Measurements from ENCODE around the gene FBXL17.
"Not testable (repeated sequence)": the region's sequence is repeated elsewhere in the genome, so short reads cannot be mapped to it uniquely, and the experiment has no call there.

FBXL17 gene

DNA sequence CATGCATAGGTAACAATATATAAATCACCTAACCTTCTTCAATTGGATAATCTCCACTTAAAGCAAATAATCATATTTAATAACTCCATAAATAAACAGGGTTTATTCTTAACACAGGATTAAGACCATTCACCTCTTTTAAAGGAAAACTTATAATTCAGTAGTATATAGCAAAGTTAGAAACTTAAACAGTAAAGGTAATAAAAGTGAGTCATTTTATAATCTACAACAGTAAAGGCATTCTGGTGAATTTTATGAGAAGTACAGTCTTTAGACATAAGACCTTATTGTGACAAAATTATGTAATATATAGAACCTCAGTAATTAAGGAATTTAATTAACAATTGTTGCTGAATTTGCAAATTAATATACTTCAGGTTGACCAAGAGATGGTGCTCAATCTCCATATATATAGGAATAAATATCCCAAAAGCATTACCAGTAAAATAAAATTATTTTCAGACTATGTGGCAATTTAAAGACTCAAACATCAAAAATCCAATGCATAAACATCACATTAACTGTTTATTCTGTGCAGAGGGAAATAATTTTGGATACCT, 84.8 kb downstream of the FBXL17 start:
- no peak for DNase-seq

DNA sequence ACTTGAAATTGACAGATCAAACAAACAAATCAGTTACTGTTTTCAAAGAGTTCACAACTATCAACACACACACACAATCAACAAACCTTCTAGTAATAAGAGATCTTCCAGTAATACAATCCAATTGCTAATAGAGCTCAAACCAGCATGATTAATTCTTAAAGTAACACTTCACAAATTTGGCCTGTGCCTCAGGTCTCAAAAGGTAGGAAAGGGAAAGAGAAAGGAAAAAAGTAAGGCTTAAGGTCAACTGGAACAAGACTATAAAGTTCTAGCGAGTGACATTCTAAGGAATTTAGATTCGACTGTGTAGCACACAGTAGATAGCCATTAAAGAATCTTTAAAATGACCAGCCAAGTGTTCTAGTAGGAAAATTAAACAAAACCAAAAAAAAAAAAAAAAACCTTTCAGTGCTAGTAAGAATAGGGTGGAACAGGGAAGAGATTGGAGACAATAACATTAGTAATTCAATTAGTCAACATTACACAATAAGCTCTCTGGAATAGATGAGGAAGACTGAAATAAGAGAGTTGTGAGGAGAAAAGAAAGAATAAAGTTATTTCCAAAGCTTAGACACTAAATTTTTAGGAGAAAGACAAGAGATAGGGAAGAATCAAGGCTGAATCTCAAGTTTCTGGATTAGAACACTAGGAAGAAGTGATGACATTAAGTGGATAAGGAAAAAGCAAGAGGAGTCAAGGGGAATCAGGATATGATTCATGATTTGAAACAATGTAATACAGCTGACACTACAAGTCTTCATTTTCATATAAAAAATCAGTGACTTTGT, 86.1 kb downstream of the FBXL17 start:
- DNase-seq, result no peak

DNA sequence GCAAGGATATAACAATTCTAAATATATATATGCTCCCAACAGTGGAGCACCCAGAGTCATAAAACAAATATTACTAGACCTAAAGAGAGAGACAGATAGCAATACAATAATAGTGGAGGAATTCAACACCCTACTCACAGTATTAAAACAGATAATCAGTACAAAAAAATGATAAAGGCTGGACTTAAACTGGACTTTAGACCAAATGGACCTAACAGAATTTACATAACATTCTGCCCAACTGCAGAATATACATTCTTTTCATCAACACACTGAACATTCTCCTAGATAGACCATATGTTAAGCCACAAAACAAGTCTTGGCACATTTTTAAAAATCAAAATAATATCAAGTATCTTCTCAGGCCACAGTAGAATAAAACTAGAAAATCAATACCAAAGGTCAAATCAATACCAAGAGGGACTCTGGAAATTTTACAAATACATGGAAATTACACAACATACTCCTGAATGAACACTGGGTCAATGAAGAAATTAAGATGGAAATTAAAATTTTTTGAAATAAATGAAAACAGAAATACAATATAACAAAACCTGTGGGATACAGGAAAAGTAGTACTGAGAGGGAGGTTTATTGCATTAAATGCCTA, 100.8 kb downstream of the FBXL17 start:
- DNase-seq, result no peak

DNA sequence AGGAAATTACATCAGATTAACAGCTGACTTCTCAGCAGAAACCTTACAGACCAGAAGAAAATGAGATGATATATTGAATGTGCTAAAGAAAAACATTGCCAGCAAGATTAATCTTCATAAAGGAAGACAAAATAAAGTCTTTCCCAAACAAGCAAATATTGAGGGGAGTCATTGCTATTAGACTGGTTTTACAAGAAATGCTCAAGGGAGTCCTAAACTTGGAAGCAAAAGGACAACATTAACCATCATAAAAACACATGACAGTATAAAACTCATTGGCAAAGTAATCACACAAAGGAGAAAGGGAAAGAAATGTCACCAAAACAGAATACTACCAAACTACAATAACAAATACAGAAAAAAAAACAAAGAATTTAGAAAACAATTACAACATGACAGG, 101.7 kb downstream of the FBXL17 start:
- no peak for DNase-seq

DNA sequence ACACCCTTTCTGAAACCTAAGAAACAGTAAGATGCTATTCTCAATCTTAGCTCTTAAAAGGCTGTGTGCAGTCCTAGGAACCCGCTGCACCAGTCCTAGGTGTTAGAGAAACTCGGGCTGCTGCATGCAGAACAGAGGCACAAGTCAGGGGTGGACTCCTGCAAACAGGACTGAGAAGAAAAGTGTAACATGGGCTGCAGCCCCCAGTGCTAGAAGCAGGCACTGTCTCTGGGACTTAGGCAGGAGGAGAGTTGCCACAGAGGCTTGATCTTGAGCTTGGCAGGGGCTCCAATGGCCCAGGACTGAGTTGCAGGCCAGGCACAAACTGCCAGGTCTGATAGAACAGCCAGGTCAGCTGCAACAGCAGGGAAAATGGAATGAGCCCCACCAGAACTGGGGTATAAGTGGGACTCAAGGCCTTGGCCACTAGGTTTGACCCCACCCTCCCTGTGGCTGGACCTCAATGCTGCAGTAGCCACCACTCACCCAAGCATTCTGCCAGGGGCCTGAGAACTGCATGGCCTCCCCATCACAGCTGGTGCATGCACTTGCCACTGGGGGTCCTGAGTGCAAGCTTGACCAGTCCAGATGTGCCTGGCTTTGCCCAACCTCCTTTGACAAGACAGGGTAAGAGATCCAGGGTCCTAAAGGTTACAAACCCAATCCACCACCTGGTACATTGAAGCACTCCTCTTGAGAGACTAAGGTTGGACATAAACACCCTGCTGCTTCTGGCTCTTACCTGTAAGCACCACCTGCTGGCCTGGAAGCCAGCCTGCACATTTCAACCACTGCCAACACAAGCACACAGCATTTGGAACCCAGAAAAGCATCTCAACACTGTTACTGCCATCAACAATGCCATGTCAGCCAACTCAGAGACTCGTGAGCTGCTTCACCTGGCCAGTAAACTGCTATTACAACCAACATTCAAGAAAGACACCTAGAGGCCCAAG, 103.3 kb downstream of the FBXL17 start:
- DNase-seq, result no peak

DNA sequence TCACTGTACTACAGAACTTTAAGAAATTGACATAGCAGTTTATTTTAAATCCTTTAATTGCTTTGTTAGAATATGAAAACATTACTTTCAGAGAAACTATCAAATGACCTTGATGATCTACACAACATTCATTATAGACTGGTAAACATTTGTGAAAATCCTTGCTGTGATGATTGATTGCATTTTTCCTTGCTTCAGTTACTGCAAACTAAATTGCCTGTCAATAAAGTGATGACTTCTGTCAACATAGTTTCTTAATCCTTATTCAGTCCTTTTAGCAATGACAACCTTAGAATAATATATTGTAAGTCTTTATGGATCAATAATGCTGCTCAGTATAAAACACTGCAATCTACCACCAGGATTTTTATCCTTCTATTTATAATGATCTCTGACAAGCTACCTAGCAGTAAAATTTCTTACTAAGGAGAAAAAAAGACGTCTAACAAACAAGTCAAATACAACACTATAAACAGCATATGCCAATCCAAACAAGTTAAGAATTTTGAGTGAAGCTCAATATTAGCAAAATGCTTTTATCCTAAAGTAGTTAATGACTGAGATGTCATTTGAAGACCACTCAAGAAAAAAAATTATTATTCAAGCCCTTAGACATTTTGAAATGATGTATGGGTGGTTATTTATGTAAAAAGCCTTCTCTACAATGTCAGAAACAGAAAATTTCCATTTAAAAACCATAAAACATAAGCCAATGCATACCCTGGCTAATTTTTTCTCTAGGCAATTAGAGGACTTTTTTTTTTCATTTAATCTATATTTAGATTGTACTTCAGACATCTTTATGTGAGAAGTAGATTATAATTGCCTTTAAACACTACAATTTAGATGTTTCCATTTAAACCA, 105.5 kb downstream of the FBXL17 start:
- DNase-seq, result no peak

DNA sequence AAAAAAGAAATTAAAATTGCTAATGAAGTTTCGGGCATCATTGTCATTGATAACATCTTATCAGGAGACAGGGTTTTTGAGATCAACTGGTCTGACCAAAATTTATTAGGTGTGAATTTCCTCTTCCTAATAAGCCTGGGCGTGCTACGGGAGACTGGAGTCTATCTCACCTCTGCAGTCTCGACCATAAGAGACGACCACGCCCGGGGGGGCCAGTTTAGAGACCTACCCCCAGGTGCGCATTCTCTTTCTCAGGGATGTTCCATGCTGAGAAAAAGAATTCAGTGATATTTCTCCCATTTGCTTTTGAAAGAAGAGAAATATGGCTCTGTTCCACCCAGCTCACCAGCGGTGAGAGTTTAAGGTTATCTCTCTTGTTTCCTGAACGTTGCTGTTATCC, 107.8 kb downstream of the FBXL17 start:
- not testable (repeated sequence) for DNase-seq

DNA sequence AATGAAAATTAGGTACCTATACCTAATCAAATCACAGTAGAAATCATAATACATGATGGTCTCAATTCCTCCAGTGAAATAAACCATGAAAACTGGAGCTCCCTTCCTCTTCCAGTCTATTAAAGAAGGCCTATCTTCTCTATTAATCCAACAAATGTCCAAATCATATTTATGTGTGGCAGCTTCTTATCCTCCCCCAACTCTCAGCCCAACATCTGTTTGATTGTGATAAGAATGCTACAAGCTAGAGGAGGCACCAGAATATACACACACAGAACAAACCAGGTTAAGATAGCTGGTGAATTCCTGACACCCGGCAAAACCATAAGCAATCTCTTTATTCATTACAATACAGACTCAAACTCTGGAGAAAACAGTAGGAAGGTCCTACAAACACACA, 110.8 kb downstream of the FBXL17 start:
- no peak for DNase-seq

DNA sequence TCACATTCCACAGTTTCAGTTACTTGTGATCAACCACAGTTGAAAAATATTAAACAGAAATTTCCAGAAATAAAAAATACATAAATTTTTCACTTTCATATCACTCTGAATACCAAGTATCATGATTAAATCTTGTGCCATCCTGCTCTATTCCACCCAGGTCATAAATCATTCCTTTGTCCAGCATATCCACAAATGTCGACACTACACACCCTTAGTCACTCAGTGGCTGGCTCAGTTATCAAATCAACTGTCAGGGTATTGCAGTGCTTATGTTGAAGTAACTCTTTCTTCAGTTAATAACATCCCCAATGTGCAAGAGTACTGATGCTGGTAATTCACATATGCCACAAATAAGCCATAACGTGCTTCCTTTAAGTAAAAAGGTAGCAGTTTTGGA, 115.7 kb downstream of the FBXL17 start:
- DNase-seq, result no peak

DNA sequence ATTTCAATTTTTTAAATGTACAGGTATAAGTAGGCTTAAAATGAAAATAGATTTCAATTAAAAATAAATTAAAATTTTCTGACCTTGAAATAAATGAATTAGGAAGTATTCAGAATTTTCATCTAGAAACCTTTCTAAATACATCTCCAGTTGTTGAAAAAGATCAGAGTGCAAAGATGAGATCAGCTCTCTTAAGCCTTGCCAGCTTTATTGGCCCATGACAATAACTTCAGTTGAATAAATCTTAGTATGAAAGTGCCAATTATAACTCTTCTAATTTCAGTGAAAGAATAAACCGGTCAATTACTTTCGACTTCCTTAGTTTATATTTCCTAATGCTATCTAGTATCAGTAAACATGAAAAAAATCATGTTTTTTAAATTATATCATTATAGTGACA, 117.4 kb downstream of the FBXL17 start:
- no peak for DNase-seq

DNA sequence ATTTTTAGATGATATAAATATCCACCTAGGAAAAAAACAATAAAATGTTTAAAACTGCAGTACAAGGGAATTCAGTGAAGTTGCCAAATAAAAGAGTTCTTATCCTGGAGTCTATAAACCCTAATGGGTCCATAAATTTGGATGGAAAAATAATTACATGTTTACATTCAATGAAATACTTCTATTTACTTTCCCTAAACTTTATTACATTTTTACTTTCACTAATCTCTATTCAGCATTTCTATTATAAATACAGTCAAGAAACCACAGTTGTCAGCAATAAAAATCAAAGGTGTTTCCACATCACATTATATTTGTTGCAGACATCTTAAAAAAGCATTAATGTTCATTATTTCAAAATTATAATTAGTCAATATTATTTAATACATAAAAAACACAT, 118.6 kb downstream of the FBXL17 start:
- DNase-seq, result no peak

DNA sequence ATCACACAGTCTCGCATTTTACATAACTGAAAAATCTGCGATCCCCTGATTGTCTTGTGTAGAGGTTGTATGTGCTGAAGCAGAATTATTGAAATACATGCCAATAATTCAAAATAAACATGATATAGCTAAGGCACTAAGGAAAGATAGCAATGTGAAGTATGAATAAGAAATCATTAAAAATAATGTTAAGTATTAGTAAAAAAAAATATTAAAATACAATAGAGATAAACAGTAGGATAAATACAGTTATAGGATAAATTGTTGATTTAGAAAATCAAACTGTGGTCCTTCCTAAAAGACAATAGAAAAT, 121.1 kb downstream of the FBXL17 start:
- DNase-seq, result no peak

DNA sequence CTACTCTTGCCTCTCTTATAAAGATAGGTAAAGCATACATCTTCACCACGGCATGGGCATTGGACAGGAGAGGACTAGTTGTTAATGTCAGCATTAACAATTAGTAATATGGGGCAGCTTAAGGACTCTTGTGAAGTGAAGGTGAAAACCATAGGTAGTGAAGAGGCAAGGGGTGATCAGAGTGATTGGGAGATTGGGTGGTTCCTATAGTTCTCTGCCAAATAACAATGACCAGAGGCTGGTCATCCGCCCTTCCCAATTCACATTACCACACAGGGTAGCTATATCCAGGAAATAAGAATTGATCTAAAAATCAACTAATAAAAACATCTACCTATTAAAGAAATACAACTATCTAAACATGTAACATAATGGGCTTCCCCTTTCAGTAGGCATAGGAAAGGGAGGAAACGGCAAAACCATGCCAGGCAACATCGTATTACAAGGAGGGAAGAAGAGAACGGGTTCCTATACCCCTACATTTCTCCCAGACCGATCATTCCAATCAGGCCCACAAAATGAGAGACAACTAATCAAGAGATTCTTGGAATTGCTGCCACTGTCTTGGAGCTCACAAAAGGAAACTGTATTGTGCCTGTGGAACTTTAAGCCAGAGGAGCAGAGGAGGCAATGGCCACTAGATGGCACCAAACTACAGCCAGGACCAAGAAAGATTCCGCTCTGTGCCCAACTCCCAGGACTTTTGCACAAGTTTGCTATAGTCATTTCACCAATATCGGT, 121.6 kb downstream of the FBXL17 start:
- no peak for DNase-seq

DNA sequence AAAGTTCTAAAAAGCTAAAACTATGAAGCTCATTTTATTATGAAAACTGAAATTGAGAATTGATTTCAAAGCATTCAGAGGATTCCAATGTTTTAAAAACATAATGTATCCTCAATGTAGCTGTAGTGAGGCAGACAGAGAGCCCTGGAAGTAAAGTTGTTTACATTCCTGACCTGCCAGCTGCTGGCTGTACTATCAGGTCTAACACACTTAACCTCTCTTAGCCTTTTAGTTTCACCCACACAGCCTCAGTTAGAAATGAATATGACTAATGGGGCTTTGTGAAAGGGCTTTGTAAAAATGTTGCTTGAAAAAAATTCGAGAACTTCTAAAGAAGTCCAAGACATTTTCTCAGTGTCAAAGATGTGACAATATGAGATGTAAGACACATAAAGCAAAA, 122.6 kb downstream of the FBXL17 start:
- DNase-seq, result no peak

DNA sequence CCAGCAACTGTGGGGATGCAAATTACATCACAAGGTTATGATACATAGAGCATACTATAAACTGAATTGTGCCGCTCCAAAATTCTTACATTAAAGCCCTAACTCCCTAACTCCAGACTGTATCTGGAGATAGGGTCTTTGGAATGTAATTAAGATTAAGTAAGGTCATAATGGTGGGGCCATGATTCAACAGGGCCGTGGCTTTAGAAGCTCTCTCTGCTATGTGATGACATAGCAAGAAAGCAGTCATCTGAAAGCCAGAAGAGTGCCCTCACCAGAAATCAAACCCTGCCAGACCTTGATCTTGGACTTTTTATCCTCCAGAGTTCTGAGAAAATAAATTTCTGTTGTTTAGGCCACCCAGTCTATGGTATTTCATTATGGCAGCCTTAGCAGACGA, 123.9 kb downstream of the FBXL17 start:
- DNase-seq, result no peak

DNA sequence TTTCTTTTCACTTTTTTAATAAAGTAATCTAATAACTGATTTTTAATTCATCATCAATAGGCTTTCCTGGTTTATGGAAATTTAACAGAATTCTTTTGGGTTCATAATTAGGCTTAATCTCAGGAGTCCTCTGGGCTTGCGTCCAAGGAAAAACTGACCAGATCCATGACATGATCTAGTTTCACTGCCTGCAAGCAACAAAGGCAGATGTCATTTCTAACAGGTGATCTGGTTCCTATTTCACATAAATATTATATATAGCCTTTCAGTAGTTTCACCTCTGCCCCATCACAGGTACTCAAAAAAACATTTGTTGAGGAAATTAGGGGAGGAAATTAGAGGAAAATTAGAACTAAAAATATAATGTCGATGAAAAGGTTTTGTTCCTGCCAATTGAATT, 126.4 kb downstream of the FBXL17 start:
- DNase-seq, result no peak

DNA sequence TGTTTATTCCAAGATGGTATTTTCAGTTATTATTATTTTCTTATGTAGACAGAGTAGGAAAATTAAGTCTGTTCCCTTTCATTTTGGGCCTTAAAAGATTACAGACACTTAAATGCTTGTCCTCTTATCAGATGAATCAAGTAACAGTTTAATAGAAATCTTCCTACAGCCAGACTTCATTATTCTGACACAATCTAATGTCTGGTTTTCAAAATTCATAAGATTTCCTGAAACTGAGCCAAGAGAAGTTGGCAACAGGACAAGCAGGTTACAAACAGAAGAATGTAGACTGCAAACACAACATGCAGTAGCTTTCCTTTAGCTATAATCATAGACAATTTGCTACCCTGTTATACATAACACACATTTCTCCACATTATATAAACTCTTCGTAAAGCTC, 130.5 kb downstream of the FBXL17 start:
- DNase-seq, result no peak

DNA sequence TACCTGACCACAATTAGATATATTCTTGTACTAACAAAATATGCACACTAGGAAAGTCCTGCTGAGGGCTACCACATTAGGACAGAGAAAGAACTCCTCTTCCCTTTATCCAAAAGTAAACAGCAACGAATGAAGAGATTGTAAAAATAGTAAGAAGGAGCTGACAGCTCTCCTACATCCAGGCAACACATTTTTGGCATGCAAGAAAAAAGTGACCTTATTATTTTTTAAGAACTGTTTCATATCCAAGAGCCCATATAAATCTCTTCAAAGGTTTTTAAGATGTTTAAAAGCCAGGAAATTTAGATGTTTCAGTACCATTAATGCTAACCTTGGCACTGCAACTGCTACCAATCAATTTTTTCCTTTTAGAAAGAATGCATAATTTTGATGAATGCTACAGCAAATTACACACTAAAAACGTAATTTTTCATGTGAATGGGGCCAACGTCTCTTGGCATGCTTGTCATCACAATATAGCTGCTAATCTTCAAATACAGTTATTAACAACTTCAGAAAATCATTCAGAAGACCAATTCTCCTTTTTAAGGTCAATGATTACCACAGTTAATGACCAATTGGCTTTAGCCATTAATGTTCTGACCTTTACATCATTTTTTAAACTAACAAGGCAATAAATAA, 132.0 kb downstream of the FBXL17 start:
- no peak for DNase-seq

DNA sequence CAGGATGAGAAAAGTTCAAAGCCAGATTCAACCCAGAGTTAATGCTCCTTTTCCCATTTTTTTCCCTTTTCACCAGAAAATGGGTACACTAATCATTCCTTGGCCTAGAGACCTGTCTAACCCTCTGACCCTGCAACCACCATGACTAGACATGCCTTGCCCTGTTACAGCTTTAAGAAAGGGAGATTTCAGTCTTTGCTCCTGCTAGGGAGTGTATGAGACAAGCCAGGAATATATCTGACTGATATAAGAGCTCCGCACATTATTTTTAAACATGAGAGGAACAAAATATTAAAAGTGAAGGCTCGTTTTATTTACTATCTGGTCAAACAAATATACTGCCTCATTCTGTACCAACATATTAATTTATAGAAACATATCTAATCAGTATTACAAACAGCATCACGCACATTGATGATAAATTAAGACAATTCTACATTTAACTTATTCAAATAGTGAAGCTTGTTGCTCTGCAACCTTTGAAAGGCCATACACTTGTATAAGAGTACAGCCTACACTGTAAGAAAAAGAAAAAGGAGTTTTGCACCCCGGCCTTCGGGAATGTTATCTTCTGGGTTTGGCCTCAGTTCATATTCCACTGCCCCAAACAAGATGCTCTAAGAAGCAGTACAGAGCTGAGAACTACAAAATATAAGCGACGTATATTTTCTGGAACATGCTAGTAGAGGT, 132.7 kb downstream of the FBXL17 start:
- DNase-seq, result no peak

All from activated gamma-delta T cell (primary cell).